ENCODE results near the gene CDKAL1.
"Not testable (repeated sequence)": the region's sequence is repeated elsewhere in the genome, so short reads cannot be mapped to it uniquely, and the experiment has no call there.

- TF ChIP-seq CTCF (IDR thresholded peaks at IDR 0.05; ENCODE audit: low read depth, low read length); EZH2phosphoT487 (IDR thresholded peaks at IDR 0.05; ENCODE audit: low read depth): not testable (repeated sequence)
Measured at GRCh38 chr6:20831251-20831650, 297.0 kb downstream of the CDKAL1 start.
